ENCODE data around the gene ESRRB.

DNA sequence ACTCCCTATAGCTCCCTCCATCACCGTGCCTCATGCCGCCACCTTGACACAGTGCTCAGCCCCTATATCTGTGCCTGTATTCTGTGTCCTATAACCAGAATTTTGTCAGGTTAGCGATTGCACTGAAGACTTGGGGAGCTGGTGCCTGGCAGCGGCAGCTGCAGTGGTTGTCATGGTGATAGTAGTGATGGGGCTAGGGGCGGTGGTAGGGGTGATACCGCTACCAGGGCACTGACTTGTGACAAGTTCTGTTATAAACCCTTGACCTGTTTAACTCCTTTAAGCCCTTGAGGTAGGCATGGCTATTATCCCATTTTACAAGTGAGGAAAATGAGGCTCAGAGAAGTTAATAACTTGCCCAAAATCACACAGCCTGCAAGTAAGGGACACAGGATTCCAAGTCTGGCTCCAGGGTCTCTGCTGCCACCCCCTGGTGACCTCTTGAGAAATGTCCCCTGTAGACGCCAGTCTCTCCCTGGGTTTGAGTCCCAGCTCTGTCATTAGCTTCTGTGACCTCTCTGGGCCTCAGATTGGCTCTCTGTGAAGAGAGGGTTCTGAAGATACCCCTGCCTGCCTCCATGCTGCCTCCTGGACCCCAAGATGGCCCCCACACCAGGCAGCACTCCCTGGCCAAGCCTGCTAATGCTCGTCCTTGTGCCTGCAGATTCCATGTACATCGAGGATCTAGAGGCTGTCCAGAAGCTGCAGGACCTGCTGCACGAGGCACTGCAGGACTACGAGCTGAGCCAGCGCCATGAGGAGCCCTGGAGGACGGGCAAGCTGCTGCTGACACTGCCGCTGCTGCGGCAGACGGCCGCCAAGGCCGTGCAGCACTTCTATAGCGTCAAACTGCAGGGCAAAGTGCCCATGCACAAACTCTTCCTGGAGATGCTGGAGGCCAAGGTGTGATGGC, 121.9 kb downstream of the ESRRB start:
- no peak for TF ChIP-seq CTCF (IDR thresholded peaks at IDR 0.05; ENCODE audit: poor library complexity)
- TF ChIP-seq EZH2phosphoT487 (IDR thresholded peaks at IDR 0.05; ENCODE audit: low read depth, severe bottlenecking, unreplicated experiment): no peak
- no peak for TF ChIP-seq EZH2 (IDR thresholded peaks at IDR 0.05; ENCODE audit: borderline replicate concordance)
